ENCODE results near the gene TTBK2.

DNA sequence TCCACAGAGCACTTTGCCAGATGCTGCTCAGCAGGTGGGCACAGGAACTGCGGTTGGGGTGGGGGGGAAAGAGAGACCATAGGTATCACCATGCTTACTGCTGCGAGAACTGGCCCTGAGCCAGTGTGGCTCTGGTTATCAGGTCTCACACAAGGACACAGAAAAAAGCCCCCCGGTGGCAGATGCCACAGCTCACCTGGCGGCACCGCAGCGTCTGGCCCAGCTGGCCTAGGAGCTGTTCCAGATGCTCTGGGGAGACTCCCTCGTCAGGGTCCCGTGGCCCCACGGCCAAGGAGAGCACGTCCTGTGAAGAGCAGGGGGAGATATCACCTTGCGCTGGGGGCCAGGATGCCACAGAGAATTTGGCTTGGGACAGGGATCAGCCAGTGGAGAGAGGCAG, 194.5 kb downstream of the TTBK2 start:
- TF ChIP-seq REST (IDR thresholded peaks at IDR 0.05; ENCODE audit: insufficient read depth in 1 of 2, low read depth in 2 of 2, low read length in 1 of 2) (no peak), TCF7L2 (IDR thresholded peaks at IDR 0.05; ENCODE audit: low read depth, low read length) (no peak), POLR2AphosphoS5 (IDR thresholded peaks at IDR 0.05; ENCODE audit: low read depth, low read length) (no peak), SIN3A (IDR thresholded peaks at IDR 0.05; ENCODE audit: borderline replicate concordance, insufficient read depth, low read depth, low read length) (no peak)
- TF ChIP-seq, protein P1, sequence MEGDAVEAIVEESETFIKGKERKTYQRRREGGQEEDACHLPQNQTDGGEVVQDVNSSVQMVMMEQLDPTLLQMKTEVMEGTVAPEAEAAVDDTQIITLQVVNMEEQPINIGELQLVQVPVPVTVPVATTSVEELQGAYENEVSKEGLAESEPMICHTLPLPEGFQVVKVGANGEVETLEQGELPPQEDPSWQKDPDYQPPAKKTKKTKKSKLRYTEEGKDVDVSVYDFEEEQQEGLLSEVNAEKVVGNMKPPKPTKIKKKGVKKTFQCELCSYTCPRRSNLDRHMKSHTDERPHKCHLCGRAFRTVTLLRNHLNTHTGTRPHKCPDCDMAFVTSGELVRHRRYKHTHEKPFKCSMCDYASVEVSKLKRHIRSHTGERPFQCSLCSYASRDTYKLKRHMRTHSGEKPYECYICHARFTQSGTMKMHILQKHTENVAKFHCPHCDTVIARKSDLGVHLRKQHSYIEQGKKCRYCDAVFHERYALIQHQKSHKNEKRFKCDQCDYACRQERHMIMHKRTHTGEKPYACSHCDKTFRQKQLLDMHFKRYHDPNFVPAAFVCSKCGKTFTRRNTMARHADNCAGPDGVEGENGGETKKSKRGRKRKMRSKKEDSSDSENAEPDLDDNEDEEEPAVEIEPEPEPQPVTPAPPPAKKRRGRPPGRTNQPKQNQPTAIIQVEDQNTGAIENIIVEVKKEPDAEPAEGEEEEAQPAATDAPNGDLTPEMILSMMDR (IDR thresholded peaks at IDR 0.05): no peak

Data from Panc1 (cell line).